Esophagus muscularis mucosa (tissue), 3 donors: ENCODE results near the gene EEA1.

Experiments used
- POLR2A ChIP-seq: fragments of 450-650 bp; IDR thresholded peaks from one replicate; pipeline ENCODE4 v1.6.1; 2017; ENCODE audit warnings: antibody characterized with exemption, moderate library complexity, mild to moderate bottlenecking, low read depth
- POLR2AphosphoS5 ChIP-seq, 2 donors: sonication (generic); formaldehyde crosslinking; IDR thresholded peaks; one replicate each; pipeline ENCODE4 v1.6.1; 2017; ENCODE audit warnings: antibody characterized with exemption in 2 of 2
- TF ChIP-seq, protein P1 (sequence below), 3 experiments: fragments of 200-600 bp in 2 of 3; fragments of 450-650 bp in 1 of 3; sonication (generic) in 2 of 3; IDR thresholded peaks; one replicate each; pipeline ENCODE4 v1.5.1; 2017 to 2019; ENCODE audit warnings: antibody characterized with exemption in 3 of 3, mild to moderate bottlenecking in 2 of 3, moderate library complexity in 1 of 3

DNA sequence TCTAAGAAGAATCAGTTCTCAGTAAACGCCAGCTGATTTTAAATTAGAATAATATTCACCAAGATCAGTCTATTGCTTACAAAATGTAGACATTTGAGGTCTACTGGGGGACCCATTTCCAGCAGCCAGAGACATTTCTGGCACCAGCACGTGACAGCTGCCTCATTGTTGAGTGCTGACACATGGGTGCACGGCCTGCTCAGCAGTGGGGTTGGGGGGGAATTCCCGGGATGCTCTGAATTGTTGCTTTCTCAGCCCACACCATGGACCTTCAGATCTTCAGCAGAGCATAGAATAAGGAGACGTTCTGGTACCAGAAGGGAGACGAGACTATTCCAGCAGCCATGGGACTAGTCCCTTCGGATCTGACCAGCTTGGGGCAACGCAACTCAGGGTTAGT, 208.0 kb downstream of the EEA1 start:
- TF ChIP-seq POLR2A (no peak), POLR2AphosphoS5 (IDR thresholded peaks at IDR 0.05) (no peak)
- TF ChIP-seq, protein P1, sequence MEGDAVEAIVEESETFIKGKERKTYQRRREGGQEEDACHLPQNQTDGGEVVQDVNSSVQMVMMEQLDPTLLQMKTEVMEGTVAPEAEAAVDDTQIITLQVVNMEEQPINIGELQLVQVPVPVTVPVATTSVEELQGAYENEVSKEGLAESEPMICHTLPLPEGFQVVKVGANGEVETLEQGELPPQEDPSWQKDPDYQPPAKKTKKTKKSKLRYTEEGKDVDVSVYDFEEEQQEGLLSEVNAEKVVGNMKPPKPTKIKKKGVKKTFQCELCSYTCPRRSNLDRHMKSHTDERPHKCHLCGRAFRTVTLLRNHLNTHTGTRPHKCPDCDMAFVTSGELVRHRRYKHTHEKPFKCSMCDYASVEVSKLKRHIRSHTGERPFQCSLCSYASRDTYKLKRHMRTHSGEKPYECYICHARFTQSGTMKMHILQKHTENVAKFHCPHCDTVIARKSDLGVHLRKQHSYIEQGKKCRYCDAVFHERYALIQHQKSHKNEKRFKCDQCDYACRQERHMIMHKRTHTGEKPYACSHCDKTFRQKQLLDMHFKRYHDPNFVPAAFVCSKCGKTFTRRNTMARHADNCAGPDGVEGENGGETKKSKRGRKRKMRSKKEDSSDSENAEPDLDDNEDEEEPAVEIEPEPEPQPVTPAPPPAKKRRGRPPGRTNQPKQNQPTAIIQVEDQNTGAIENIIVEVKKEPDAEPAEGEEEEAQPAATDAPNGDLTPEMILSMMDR (IDR thresholded peaks at IDR 0.05) = no peak
